HG02970 (cell line): ENCODE measurements around the gene RASSF3.

ENCODE experiments used
- ATAC-seq: cut with Tn5 transposase; IDR thresholded peaks from one replicate; pipeline ENCODE4 v1.9.1; 2021; ENCODE audit warnings: mild to moderate bottlenecking, moderate library complexity, moderate number of reproducible peaks; ENCODE audit not compliant: unreplicated experiment, low FRiP score

Gene RASSF3

DNA sequence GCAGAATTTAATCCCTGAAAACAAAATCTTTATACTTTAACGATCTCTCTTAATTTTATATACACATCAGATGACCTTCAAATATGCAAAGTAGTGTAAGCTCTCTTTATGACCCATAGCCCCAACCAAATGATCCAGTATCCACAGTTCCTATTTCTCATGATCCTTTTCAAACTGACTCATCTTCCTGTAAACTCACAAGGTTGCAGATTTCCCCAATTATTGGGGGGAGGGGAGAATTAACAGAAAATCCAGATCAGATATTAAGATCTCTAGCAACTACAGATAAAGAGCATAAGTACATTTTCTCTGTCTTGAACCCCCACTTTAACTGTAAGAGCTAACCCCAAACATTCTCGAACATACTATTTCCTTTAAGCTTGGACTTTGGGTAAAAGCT lies 136.4 kb downstream of the RASSF3 start:
- no peak for ATAC-seq
